ENCODE measurements around the gene NEK6.

DNA sequence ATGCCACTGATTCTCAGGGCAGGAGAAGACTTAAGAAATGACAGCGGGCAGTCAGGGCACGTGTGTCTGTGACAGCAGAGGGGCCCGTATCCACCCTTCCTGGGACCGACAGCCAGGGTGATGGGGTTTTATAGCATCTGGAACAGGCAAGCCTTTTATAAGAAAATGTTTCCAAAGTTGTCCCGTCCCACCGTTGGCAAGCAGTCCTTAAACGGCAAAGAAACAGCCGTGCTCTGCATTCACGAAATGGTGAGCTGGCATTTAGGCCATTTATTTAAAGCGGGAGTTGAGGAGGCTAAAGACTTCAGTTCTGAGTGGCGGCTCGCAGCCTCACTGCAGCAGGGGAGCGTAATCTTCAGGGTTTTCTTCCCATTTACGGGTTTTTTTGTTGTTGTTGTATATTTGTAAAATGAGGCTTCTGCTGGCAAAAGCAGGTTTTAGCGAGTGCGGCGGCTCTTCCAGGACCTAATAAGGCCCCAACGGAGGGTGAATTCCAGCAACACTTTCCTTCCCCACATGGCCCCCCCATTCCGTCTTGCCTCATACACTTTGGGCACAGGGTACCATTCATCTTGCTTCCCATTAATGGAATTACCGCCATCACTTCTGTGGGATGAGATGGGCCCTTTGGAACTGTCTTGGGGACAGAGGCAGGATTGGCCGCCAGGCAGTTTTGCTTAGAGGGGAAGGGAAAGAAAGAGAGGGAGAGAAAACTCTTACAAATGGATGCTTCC lies 15.8 kb downstream of the NEK6 start:
- no peak for TF ChIP-seq POLR2A (IDR thresholded peaks at IDR 0.05)
- TF ChIP-seq, protein P1, sequence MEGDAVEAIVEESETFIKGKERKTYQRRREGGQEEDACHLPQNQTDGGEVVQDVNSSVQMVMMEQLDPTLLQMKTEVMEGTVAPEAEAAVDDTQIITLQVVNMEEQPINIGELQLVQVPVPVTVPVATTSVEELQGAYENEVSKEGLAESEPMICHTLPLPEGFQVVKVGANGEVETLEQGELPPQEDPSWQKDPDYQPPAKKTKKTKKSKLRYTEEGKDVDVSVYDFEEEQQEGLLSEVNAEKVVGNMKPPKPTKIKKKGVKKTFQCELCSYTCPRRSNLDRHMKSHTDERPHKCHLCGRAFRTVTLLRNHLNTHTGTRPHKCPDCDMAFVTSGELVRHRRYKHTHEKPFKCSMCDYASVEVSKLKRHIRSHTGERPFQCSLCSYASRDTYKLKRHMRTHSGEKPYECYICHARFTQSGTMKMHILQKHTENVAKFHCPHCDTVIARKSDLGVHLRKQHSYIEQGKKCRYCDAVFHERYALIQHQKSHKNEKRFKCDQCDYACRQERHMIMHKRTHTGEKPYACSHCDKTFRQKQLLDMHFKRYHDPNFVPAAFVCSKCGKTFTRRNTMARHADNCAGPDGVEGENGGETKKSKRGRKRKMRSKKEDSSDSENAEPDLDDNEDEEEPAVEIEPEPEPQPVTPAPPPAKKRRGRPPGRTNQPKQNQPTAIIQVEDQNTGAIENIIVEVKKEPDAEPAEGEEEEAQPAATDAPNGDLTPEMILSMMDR (IDR thresholded peaks at IDR 0.05) = no peak

All from body of pancreas (tissue), 4 donors.